GM12878 (cell line): ENCODE data around the gene PRDM16. TPM values are rescaled to one million over a fixed set of nuclear protein-coding genes. Genes with fewer than 3 reads are reported as not detected.

ENCODE experiments used
- ATAC-seq: fragments of 200-7000 bp; cut with Tn5 transposase; 3 replicates; pipeline ENCODE4 v1.9.1; 2020; ENCODE audit warnings: mild to moderate bottlenecking, moderate library complexity
- BruUV-seq: library from RNA; stranded (reverse); fragments of 400-500 nt; replicated peaks from 2 replicates; lab custom pipeline; 2021; lab: Mats Ljungman, UMichigan
- CTCF ChIA-PET: fragments of 300-600 bp; sonication (Branson Sonifier 250); formaldehyde crosslinking; extraction: SDS; loops from one replicate; lab custom pipeline; 2021; ENCODE audit warnings: inconsistent platforms; lab: Yijun Ruan, JAX
- POLR2A ChIA-PET: fragments of 350-600 bp; formaldehyde crosslinking; extraction: SDS; loops from one replicate; lab custom pipeline; 2021; ENCODE audit warnings: inconsistent platforms; lab: Charles Lee
- RAD21 ChIA-PET: fragments of 300-600 bp; sonication (Branson Sonifier 250); formaldehyde crosslinking; loops from one replicate; lab custom pipeline; 2023; ENCODE audit warnings: antibody characterized with exemption; ENCODE audit not compliant: unreplicated experiment; lab: Charles Lee
- SMC1A ChIA-PET: fragments of 300-600 bp; sonication (Branson Sonifier 250); formaldehyde crosslinking; loops from one replicate; lab custom pipeline; 2023; ENCODE audit not compliant: unreplicated experiment, uncharacterized antibody; lab: Charles Lee
- DNase-seq: peaks from one replicate; pipeline ENCODE4 v3.0.0-alpha.2; 2011; ENCODE audit warnings: low read depth, low spot score
- FAIRE-seq: peaks from 3 replicates; lab custom pipeline; 2011; peaks lifted over from hg19 to GRCh38; lab: Jason Lieb, UNC
- H2AFZ ChIP-seq: 2 replicates; pipeline ENCODE4 v1.6.0; 2011; ENCODE audit warnings: low read depth, low read length, control low read depth; ENCODE audit not compliant: control insufficient read depth
- H3K27ac ChIP-seq: 2 replicates; pipeline ENCODE4 v1.5.1; 2011; ENCODE audit warnings: control low read depth; ENCODE audit not compliant: control insufficient read depth, insufficient read depth
- H3K27me3 ChIP-seq, 2 experiments: replicated peaks in 1 of 2; 2 replicates each; pipeline versions ENCODE4 v1.6.0 to v1.6.1; 2011; ENCODE audit warnings: low read length in 1 of 2; ENCODE audit not compliant: control insufficient read depth in 2 of 2, insufficient read depth in 2 of 2
- H3K36me3 ChIP-seq, 2 experiments: 2 replicates each; pipeline ENCODE4 v1.5.1; 2011; ENCODE audit warnings: low read length in 1 of 2; ENCODE audit not compliant: control insufficient read depth in 2 of 2, insufficient read depth in 2 of 2
- H3K4me1 ChIP-seq: 2 replicates; pipeline ENCODE4 v1.6.1; 2011; ENCODE audit warnings: mild to moderate bottlenecking, low read length, moderate library complexity, mixed read lengths; ENCODE audit not compliant: control insufficient read depth, insufficient read depth
- H3K4me2 ChIP-seq: 2 replicates; pipeline ENCODE4 v1.6.0; 2011; ENCODE audit warnings: control low read depth; ENCODE audit not compliant: control insufficient read depth, insufficient read depth
- H3K4me3 ChIP-seq: fragments of 200-600 bp; sonication (generic); 2 replicates; pipeline ENCODE4 v1.5.1; 2016
- H3K79me2 ChIP-seq: 2 replicates; pipeline ENCODE4 v1.6.0; 2011; ENCODE audit warnings: low read length; ENCODE audit not compliant: control insufficient read depth, insufficient read depth
- H3K9ac ChIP-seq: 2 replicates; pipeline ENCODE4 v1.8.0; 2011; ENCODE audit warnings: low read length, control low read depth, mixed read lengths; ENCODE audit not compliant: control insufficient read depth, insufficient read depth
- H3K9me3 ChIP-seq: replicated peaks from 3 replicates; pipeline ENCODE4 v1.5.1; 2011; ENCODE audit warnings: mild to moderate bottlenecking, low read length; ENCODE audit not compliant: control insufficient read depth, insufficient read depth
- H4K20me1 ChIP-seq: 2 replicates; pipeline ENCODE4 v1.6.0; 2011; ENCODE audit not compliant: control insufficient read depth, insufficient read depth
- CEBPB ChIP-seq, 2 experiments: fragments of 150-350 bp in 1 of 2; IDR thresholded peaks; 2 replicates each; pipeline ENCODE4 v1.6.1; 2012 to 2014; ENCODE audit warnings: low read depth in 2 of 2, low read length in 2 of 2, borderline replicate concordance in 1 of 2, inconsistent platforms in 1 of 2
- CEBPZ ChIP-seq: fragments of 150-350 bp; IDR thresholded peaks from 2 replicates; pipeline ENCODE4 v1.6.1; 2016; ENCODE audit warnings: low read depth, low read length
- EZH2 ChIP-seq: IDR thresholded peaks from 2 replicates; pipeline ENCODE4 v1.6.1; 2012; ENCODE audit warnings: low read depth, mild to moderate bottlenecking, control low read depth, inconsistent platforms, low read length, borderline replicate concordance; ENCODE audit not compliant: control insufficient read depth
- HDAC6 ChIP-seq: fragments of 200-600 bp; sonication (generic); IDR thresholded peaks from one replicate; pipeline ENCODE4 v1.8.0; 2017; ENCODE audit warnings: antibody characterized with exemption; ENCODE audit not compliant: unreplicated experiment
- IKZF2 ChIP-seq, 2 experiments: fragments of 450-650 bp; IDR thresholded peaks; 2 replicates each; pipeline ENCODE4 v1.6.1; 2017; ENCODE audit warnings: mild to moderate bottlenecking in 2 of 2, moderate library complexity in 2 of 2
- KDM1A ChIP-seq: fragments of 200-600 bp; sonication (generic); IDR thresholded peaks from 2 replicates; pipeline ENCODE4 v1.6.1; 2016; ENCODE audit warnings: borderline replicate concordance
- MEF2A ChIP-seq: IDR thresholded peaks from 2 replicates; pipeline ENCODE4 v1.6.1; 2011; ENCODE audit warnings: low read depth, mild to moderate bottlenecking, low read length, moderate library complexity; ENCODE audit not compliant: insufficient read depth
- MEF2B ChIP-seq: fragments of 450-650 bp; IDR thresholded peaks from 2 replicates; pipeline ENCODE4 v1.6.1; 2018; ENCODE audit warnings: mild to moderate bottlenecking, moderate library complexity; ENCODE audit not compliant: partially characterized antibody, poor library complexity, severe bottlenecking
- MTA3 ChIP-seq: IDR thresholded peaks from 2 replicates; pipeline ENCODE4 v1.6.1; 2012; ENCODE audit warnings: low read length, inconsistent platforms, borderline replicate concordance
- NBN ChIP-seq: fragments of 450-650 bp; IDR thresholded peaks from 2 replicates; pipeline ENCODE4 v1.6.1; 2016
- RFX5 ChIP-seq: IDR thresholded peaks from 2 replicates; pipeline ENCODE4 v1.6.1; 2011; ENCODE audit warnings: low read depth, low read length, improper control_type of control experiment
- STAT1 ChIP-seq: fragments of 450-650 bp; conservative IDR thresholded peaks from 2 replicates; pipeline ENCODE4 v1.6.1; 2014; ENCODE audit warnings: antibody characterized with exemption, mild to moderate bottlenecking
- TCF7 ChIP-seq: IDR thresholded peaks from 2 replicates; pipeline ENCODE4 v1.6.1; 2014; ENCODE audit warnings: antibody characterized with exemption, borderline replicate concordance
- USF2 ChIP-seq: IDR thresholded peaks from 2 replicates; pipeline ENCODE4 v1.6.1; 2011; ENCODE audit warnings: low read depth, low read length, improper control_type of control experiment, borderline replicate concordance
- ZBTB33 ChIP-seq: fragments of 450-650 bp; IDR thresholded peaks from 2 replicates; pipeline ENCODE4 v1.6.1; 2017; ENCODE audit warnings: mild to moderate bottlenecking
- WGBS: methylation state at CpG from one replicate; pipeline ENCODE4 v1.1.6; 2016; ENCODE audit warnings: low lambda C conversion rate; ENCODE audit not compliant: insufficient replicate concordance, insufficient coverage; ENCODE audit errors: missing lambda C conversion rate; 5-methylcytosine and 5-hydroxymethylcytosine counted together
- in situ Hi-C: fragments of 300-500 bp; cut with MboI; formaldehyde crosslinking; loops from 9 replicates; pipeline ENCODE4 v1.14.3; 2018; ENCODE audit warnings: mixed read lengths
- intact Hi-C: fragments of 100-400 bp; cut with micrococcal nuclease; formaldehyde crosslinking; loops from one replicate; pipeline ENCODE4 v1.14.2; 2022; ENCODE audit not compliant: unreplicated experiment
- polyA plus RNA-seq, 11 experiments: library from polyadenylated mRNA; depleted of rRNA in 4 of 11; unstranded in 6 of 11; stranded (reverse) in 5 of 11; fragments of >200 nt; fragmentation: Nextera tagmentation in 4 of 11; fragmentation: Illumina TruSeq in 1 of 11; extraction: Ambion mirVana in 4 of 11; extraction: Trizol in 1 of 11; gene quantifications; 1 replicate in 1 of 11; 2 replicates in 10 of 11; pipeline versions ENCODE4 v1.2.1 to v1.2.3, GENCODE V29; 2011 to 2016; ENCODE audit warnings: inconsistent platforms in 2 of 11, missing spikeins in 2 of 11, low read depth in 1 of 11
- total RNA-seq, 4 experiments: library from RNA; depleted of rRNA in 3 of 4; stranded (reverse); fragments of >200 nt in 3 of 4; fragmentation: Illumina TruSeq in 1 of 4; extraction: Trizol in 1 of 4; gene quantifications; 2 replicates each; pipeline versions ENCODE4 v1.2.1 to v1.2.3, GENCODE V29; 2013 to 2021

PRDM16 gene
- total and polyA plus RNA-seq, 10 of the 15 experiments (the other 5 are each of a cell fraction or from before 2014, with no cell fraction given): 0.03 TPM; not detected in 9

GRCh38 chr1:3393987-3394920 is 325.3 kb downstream of the PRDM16 start:
- DNase-seq (no peak), ATAC-seq (no peak), FAIRE-seq (no peak)
- Histone ChIP-seq H3K4me2 (no peak overlapping the region), H3K27ac (no peak overlapping the region), H3K79me2 (no peaks in the 10 kb centered on the region), H3K9ac (no peak overlapping the region), H2AFZ (no peak overlapping the region), H3K4me3 (no peak overlapping the region), H3K27me3 (peaks cover 0 to 5% of the 10 kb centered on the region in 2 experiments; a peak in 3 of 4 replicates), H3K4me1 (no peaks in the 10 kb centered on the region), H4K20me1 (no peaks in the 10 kb centered on the region), H3K9me3 (no peaks in the 10 kb centered on the region), H3K36me3 (no peaks in the 10 kb centered on the region)
- BruUV-seq: no TSS peak
- ChIA-PET POLR2A (no interaction called here), CTCF (no interaction called here), SMC1A (no interaction called here), RAD21 (no interaction called here)
- in situ Hi-C loops (no loop called here), intact Hi-C loops (no loop called here)
- WGBS: 37% methylated on average over 46 of the region's 59 CpGs
- TF ChIP-seq MTA3 (no peak), RFX5 (no peak), MEF2B (no peak), NBN (no peak), CEBPB (IDR thresholded peaks at IDR 0.05; ENCODE audit: borderline replicate concordance in 1 of 2, low read depth in 2 of 2, low read length in 2 of 2) (no peak), USF2 (no peak), CEBPZ (no peak), ZBTB33 (no peak), TCF7 (no peak), EZH2 (no peak), KDM1A (no peak), STAT1 (no peak), IKZF2 (IDR thresholded peaks at IDR 0.05) (no peak), MEF2A (no peak), HDAC6 (no peak)
